WTC11 (cell line): Measurements from ENCODE around the gene WBP2. TPM values are rescaled to one million over a fixed set of nuclear protein-coding genes. Genes with fewer than 3 reads are reported as not detected.

ENCODE experiments used
- ATAC-seq: fragments of 200-7000 bp; cut with Tn5 transposase; 2 replicates; pipeline ENCODE4 v1.10.0; 2021; ENCODE audit warnings: mild to moderate bottlenecking, moderate library complexity
- CTCF ChIA-PET: fragments of 300-600 bp; sonication (Branson Sonifier 250); formaldehyde crosslinking; loops from one replicate; lab custom pipeline; 2021; ENCODE audit warnings: antibody characterized with exemption; lab: Charles Lee
- POLR2A ChIA-PET: fragments of 350-600 bp; sonication (Branson Sonifier 250); formaldehyde crosslinking; loops from one replicate; lab custom pipeline; 2021; ENCODE audit warnings: antibody characterized with exemption; lab: Charles Lee
- DNase-seq: peaks from one replicate; pipeline ENCODE4 v3.0.0; 2021; ENCODE audit warnings: low spot score
- H3K27ac Mint-ChIP-seq: 2 replicates; pipeline ENCODE4 v1.8.0; 2021; ENCODE audit warnings: mixed read lengths
- H3K27me3 Mint-ChIP-seq: 2 replicates; pipeline ENCODE4 v1.8.0; 2021; ENCODE audit warnings: low read depth, mild to moderate bottlenecking, moderate library complexity, mixed read lengths
- H3K36me3 Mint-ChIP-seq: 2 replicates; pipeline ENCODE4 v1.8.0; 2021; ENCODE audit warnings: mixed read lengths
- H3K4me1 Mint-ChIP-seq: 2 replicates; pipeline ENCODE4 v1.8.0; 2022; ENCODE audit warnings: mixed read lengths
- H3K4me3 Mint-ChIP-seq: 2 replicates; pipeline ENCODE4 v1.8.0; 2021; ENCODE audit warnings: mild to moderate bottlenecking, moderate library complexity, mixed read lengths
- H3K9me3 Mint-ChIP-seq: 2 replicates; pipeline ENCODE4 v1.8.0; 2021; ENCODE audit warnings: mixed read lengths
- AR ChIP-seq: fragments of 250-450 bp; sonication (Bioruptor Pico); IDR thresholded peaks from 2 replicates; pipeline ENCODE4 v1.9.0; 2021; ENCODE audit warnings: mild to moderate bottlenecking
- ATF6 ChIP-seq: sonication (generic); formaldehyde crosslinking; IDR thresholded peaks from 2 replicates; pipeline ENCODE4 v1.8.1; 2023; ENCODE audit warnings: mild to moderate bottlenecking, missing genetic modification reagents
- CBFB ChIP-seq: sonication (generic); formaldehyde crosslinking; IDR thresholded peaks from 2 replicates; pipeline ENCODE4 v1.8.1; 2022; ENCODE audit warnings: mild to moderate bottlenecking, low read depth, missing genetic modification reagents
- CDX4 ChIP-seq: fragments of 250-450 bp; sonication (Bioruptor Pico); IDR thresholded peaks from 2 replicates; pipeline ENCODE4 v1.9.0; 2021; ENCODE audit warnings: moderate library complexity, mild to moderate bottlenecking, inconsistent platforms, borderline replicate concordance
- CTCF ChIP-seq: fragments of 200-600 bp; IDR thresholded peaks from 2 replicates; pipeline ENCODE4 v1.8.0; 2022; ENCODE audit warnings: antibody characterized with exemption
- FOXP4 ChIP-seq: sonication (generic); formaldehyde crosslinking; IDR thresholded peaks from 2 replicates; pipeline ENCODE4 v1.8.0; 2022; ENCODE audit warnings: mild to moderate bottlenecking, missing genetic modification reagents
- JAZF1 ChIP-seq: fragments of 250-450 bp; sonication (Bioruptor Pico); IDR thresholded peaks from 2 replicates; pipeline ENCODE4 v1.9.0; 2021; ENCODE audit warnings: moderate library complexity, mild to moderate bottlenecking, inconsistent platforms
- MXD4 ChIP-seq: fragments of 250-450 bp; sonication (Bioruptor Pico); IDR thresholded peaks from 2 replicates; pipeline ENCODE4 v1.8.0; 2021; ENCODE audit warnings: mild to moderate bottlenecking, moderate library complexity, borderline replicate concordance
- NFYB ChIP-seq: sonication (generic); formaldehyde crosslinking; conservative IDR thresholded peaks from 2 replicates; pipeline ENCODE4 v1.8.0; 2022; ENCODE audit warnings: low read depth, missing genetic modification reagents
- USF2 ChIP-seq: sonication (generic); formaldehyde crosslinking; IDR thresholded peaks from 2 replicates; pipeline ENCODE4 v1.8.1; 2023; ENCODE audit warnings: mild to moderate bottlenecking, missing genetic modification reagents, moderate library complexity
- ZNF263 ChIP-seq: sonication (generic); formaldehyde crosslinking; IDR thresholded peaks from 2 replicates; pipeline ENCODE4 v1.8.1; 2022; ENCODE audit warnings: low read depth, mild to moderate bottlenecking, moderate library complexity, missing genetic modification reagents
- total RNA-seq: library from RNA; stranded (reverse); gene quantifications from 3 replicates; pipeline ENCODE4 v1.2.3, GENCODE V29; 2021
- TF ChIP-seq, protein P1 (sequence below): sonication (generic); formaldehyde crosslinking; IDR thresholded peaks from 2 replicates; pipeline ENCODE4 v1.8.0; 2023; ENCODE audit warnings: mild to moderate bottlenecking, missing genetic modification reagents
- TF ChIP-seq, protein P2 (sequence below): sonication (generic); formaldehyde crosslinking; IDR thresholded peaks from 2 replicates; pipeline ENCODE4 v1.8.1; 2022; ENCODE audit warnings: mild to moderate bottlenecking, moderate library complexity, missing genetic modification reagents
- TF ChIP-seq, protein P3 (sequence below): sonication (generic); formaldehyde crosslinking; IDR thresholded peaks from 2 replicates; pipeline ENCODE4 v1.8.1; 2023; ENCODE audit warnings: mild to moderate bottlenecking, moderate library complexity, missing genetic modification reagents
- TF ChIP-seq, protein P4 (sequence below): fragments of 250-450 bp; sonication (Bioruptor Pico); IDR thresholded peaks from 2 replicates; pipeline ENCODE4 v2.1.2; 2022; ENCODE audit warnings: mild to moderate bottlenecking, moderate library complexity

WBP2 gene
- total RNA-seq, 1 experiment from 2014 or later: 68.8 TPM

GRCh38 chr17:75880266-75880665 is 25.1 kb upstream of the WBP2 start (continued):
- no peak for TF ChIP-seq AR (CRISPR knock-in tag)
- no peak for TF ChIP-seq USF2
- TF ChIP-seq FOXP4 (CRISPR knock-in tag): no peak
- TF ChIP-seq JAZF1: no peak
- no peak for TF ChIP-seq ATF6 (CRISPR knock-in tag)
- TF ChIP-seq, protein P1, sequence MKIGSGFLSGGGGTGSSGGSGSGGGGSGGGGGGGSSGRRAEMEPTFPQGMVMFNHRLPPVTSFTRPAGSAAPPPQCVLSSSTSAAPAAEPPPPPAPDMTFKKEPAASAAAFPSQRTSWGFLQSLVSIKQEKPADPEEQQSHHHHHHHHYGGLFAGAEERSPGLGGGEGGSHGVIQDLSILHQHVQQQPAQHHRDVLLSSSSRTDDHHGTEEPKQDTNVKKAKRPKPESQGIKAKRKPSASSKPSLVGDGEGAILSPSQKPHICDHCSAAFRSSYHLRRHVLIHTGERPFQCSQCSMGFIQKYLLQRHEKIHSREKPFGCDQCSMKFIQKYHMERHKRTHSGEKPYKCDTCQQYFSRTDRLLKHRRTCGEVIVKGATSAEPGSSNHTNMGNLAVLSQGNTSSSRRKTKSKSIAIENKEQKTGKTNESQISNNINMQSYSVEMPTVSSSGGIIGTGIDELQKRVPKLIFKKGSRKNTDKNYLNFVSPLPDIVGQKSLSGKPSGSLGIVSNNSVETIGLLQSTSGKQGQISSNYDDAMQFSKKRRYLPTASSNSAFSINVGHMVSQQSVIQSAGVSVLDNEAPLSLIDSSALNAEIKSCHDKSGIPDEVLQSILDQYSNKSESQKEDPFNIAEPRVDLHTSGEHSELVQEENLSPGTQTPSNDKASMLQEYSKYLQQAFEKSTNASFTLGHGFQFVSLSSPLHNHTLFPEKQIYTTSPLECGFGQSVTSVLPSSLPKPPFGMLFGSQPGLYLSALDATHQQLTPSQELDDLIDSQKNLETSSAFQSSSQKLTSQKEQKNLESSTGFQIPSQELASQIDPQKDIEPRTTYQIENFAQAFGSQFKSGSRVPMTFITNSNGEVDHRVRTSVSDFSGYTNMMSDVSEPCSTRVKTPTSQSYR (CRISPR knock-in tag): no peak

DNA sequence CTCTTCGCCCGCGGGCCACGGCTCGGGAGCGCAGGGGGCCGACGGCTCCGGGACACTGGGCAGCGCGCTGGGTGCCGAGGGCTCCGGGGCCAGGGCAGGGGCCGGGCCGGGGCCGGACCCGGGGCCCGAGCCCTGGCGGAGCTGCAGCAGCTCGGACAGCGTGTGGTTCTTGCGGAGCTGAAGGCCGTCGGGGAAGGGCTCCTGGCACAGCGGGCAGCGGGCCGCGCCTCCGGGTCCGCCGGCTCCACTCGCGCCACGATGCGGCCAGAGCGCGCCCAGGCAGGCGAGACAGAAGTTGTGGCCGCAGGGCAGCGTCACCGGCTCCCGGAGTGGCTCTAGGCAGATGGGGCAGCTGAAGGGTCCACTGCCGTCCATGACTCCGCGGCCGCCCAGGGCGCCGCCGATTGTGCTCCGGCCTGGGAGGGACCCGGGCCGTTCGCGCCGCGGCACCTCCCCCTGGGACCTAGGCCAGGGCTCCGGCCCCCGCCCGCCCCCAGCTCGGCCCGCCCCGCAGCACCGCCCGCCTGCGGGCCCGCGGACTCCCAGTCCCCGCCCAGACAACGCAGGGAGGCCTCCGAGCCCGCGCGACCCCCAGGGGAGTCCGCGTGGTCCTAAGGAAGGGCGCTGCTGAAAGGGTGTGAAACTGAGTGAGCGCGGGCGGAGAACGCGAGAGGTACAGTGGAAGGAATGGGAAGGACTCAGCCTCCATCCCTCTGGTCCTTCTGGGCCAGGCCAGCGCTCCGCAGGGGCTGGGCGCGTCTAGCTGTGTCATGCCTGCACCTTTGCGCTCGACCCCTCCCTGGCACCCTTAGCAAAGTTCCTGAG is 23.3 kb upstream of the WBP2 start, which contains the start of gene TRIM47:
TSS of gene TRIM47 (minus strand) at position 408 of the 825 bp plus-strand sequence. CDS start at position 375, 33 bp downstream.
- peaks cover 39% of the 10 kb centered on the region for H3K27me3 Mint-ChIP-seq
- ChIA-PET CTCF (interaction anchor here (0.5 to 6.1 kb wide), 29 partner anchors 9 to 706 kb away, joined by 3 to 71 read pairs (median 3); partner anchors contain the start of genes CDK3, GALK1, MRPL38 and TMEM94), POLR2A (interaction anchor here (0.6 to 3.5 kb wide), 4 partner anchors 12 to 366 kb away, joined by 3 to 16 read pairs (median 4); partner anchors contain the start of genes TRIM65 and WBP2)
- H3K4me1 Mint-ChIP-seq: peaks cover 17% of the 10 kb centered on the region
- DNase-seq: peak; percentile 53
- H3K27ac Mint-ChIP-seq: no peak within 1 kb of the TSS
- no peaks in the 10 kb centered on the region for H3K36me3 Mint-ChIP-seq
- peak; percentile 9 for ATAC-seq
- no peaks in the 10 kb centered on the region for H3K9me3 Mint-ChIP-seq
- peak within 1 kb of the TSS; percentile 77 for H3K4me3 Mint-ChIP-seq
- TF ChIP-seq NFYB (0 out of 2 replicates have a peak, but pooled peaks have one; percentile 12), CDX4 (CRISPR knock-in tag) (no peak), ZNF263 (no peak), CTCF (no peak), MXD4 (CRISPR knock-in tag) (no peak), CBFB (CRISPR knock-in tag) (no peak)
- TF ChIP-seq, protein P2, sequence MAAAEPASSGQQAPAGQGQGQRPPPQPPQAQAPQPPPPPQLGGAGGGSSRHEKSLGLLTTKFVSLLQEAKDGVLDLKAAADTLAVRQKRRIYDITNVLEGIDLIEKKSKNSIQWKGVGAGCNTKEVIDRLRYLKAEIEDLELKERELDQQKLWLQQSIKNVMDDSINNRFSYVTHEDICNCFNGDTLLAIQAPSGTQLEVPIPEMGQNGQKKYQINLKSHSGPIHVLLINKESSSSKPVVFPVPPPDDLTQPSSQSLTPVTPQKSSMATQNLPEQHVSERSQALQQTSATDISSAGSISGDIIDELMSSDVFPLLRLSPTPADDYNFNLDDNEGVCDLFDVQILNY (CRISPR knock-in tag): no peak
- TF ChIP-seq, protein P3, sequence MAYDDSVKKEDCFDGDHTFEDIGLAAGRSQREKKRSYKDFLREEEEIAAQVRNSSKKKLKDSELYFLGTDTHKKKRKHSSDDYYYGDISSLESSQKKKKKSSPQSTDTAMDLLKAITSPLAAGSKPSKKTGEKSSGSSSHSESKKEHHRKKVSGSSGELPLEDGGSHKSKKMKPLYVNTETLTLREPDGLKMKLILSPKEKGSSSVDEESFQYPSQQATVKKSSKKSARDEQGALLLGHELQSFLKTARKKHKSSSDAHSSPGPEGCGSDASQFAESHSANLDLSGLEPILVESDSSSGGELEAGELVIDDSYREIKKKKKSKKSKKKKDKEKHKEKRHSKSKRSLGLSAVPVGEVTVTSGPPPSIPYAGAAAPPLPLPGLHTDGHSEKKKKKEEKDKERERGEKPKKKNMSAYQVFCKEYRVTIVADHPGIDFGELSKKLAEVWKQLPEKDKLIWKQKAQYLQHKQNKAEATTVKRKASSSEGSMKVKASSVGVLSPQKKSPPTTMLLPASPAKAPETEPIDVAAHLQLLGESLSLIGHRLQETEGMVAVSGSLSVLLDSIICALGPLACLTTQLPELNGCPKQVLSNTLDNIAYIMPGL (CRISPR knock-in tag): peak; percentile 6; the same call in 1 of the 2 replicates
- TF ChIP-seq, protein P4, sequence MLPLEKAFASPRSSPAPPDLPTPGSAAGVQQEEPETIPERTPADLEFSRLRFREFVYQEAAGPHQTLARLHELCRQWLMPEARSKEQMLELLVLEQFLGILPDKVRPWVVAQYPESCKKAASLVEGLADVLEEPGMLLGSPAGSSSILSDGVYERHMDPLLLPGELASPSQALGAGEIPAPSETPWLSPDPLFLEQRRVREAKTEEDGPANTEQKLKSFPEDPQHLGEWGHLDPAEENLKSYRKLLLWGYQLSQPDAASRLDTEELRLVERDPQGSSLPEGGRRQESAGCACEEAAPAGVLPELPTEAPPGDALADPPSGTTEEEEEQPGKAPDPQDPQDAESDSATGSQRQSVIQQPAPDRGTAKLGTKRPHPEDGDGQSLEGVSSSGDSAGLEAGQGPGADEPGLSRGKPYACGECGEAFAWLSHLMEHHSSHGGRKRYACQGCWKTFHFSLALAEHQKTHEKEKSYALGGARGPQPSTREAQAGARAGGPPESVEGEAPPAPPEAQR (CRISPR knock-in tag): no peak
